HFFc6 (cell line): ENCODE measurements around the gene TNNI3. TPM values are rescaled to one million over a fixed set of nuclear protein-coding genes. Genes with fewer than 3 reads are reported as not detected.

Source experiments
- DNase-seq: peaks from one replicate; pipeline ENCODE4 v3.0.0-alpha.2; 2018
- H3K27ac Mint-ChIP-seq: 2 replicates; pipeline ENCODE4 v1.8.0; 2020; ENCODE audit warnings: mild to moderate bottlenecking, mixed read lengths
- H3K27me3 Mint-ChIP-seq: 2 replicates; pipeline ENCODE4 v1.8.0; 2021; ENCODE audit warnings: mild to moderate bottlenecking, moderate library complexity, mixed read lengths; ENCODE audit not compliant: insufficient read depth
- H3K36me3 Mint-ChIP-seq: 2 replicates; pipeline ENCODE4 v1.8.0; 2021; ENCODE audit warnings: low read depth, mixed read lengths
- H3K4me1 Mint-ChIP-seq: 2 replicates; pipeline ENCODE4 v1.8.0; 2020; ENCODE audit warnings: low read depth, mixed read lengths
- H3K4me3 Mint-ChIP-seq: 2 replicates; pipeline ENCODE4 v1.8.0; 2020; ENCODE audit warnings: mild to moderate bottlenecking, moderate library complexity, mixed read lengths
- H3K9me3 Mint-ChIP-seq: 2 replicates; pipeline ENCODE4 v1.8.0; 2020; ENCODE audit warnings: mild to moderate bottlenecking, mixed read lengths
- CTCF ChIP-seq: fragments of 200-600 bp; sonication (generic); IDR thresholded peaks from 2 replicates; pipeline ENCODE4 v1.5.0; 2021; ENCODE audit warnings: antibody characterized with exemption, mild to moderate bottlenecking
- total RNA-seq, 6 experiments: library from RNA; stranded (reverse); fragmentation: NEBNext Ultra II Directional; extraction: Animal tissue kit (Norgen Biotek cat#: 25700); gene quantifications; 2 replicates in 1 of 6; 3 replicates in 5 of 6; pipeline ENCODE4 v1.2.3, GENCODE V29; 2021

TNNI3 gene
- total RNA-seq, 6 experiments from 2014 or later, result not detected

GRCh38 chr19:55146705-55147273, 10.7 kb downstream of the TNNI3 start:
- H3K36me3 Mint-ChIP-seq, result no peaks in the 10 kb centered on the region
- peaks cover 7% of the 10 kb centered on the region; the same call in 1 of the 2 replicates for H3K4me1 Mint-ChIP-seq
- H3K9me3 Mint-ChIP-seq, result no peaks in the 10 kb centered on the region
- no peak overlapping the region for H3K27ac Mint-ChIP-seq
- no peak overlapping the region for H3K4me3 Mint-ChIP-seq
- no peak for DNase-seq
- H3K27me3 Mint-ChIP-seq, result peaks cover 30% of the 10 kb centered on the region
- TF ChIP-seq CTCF, result no peak

- DNase-seq, result no peak
- Mint-ChIP-seq H3K9me3 (no peaks in the 10 kb centered on the region), H3K4me1 (peaks cover 9% of the 10 kb centered on the region), H3K4me3 (no peak overlapping the region), H3K27me3 (peaks cover 30% of the 10 kb centered on the region), H3K36me3 (no peaks in the 10 kb centered on the region), H3K27ac (no peak overlapping the region)
- peak; percentile 71 for TF ChIP-seq CTCF
These were observed 11.3 kb downstream of the TNNI3 start for GRCh38 chr19:55146078-55146704.

- Mint-ChIP-seq H3K27me3 (peaks cover 27% of the 10 kb centered on the region), H3K9me3 (no peaks in the 10 kb centered on the region), H3K4me1 (peaks cover 12% of the 10 kb centered on the region), H3K27ac (no peak overlapping the region), H3K4me3 (no peak overlapping the region), H3K36me3 (no peaks in the 10 kb centered on the region)
- DNase-seq, result no peak
- no peak for TF ChIP-seq CTCF
These were observed 12.3 kb downstream of the TNNI3 start for GRCh38 chr19:55145232-55145631.

- H3K36me3 Mint-ChIP-seq, result no peaks in the 10 kb centered on the region
- DNase-seq, result no peak
- no peak overlapping the region for H3K27ac Mint-ChIP-seq
- no peaks in the 10 kb centered on the region for H3K9me3 Mint-ChIP-seq
- TF ChIP-seq CTCF, result no peak
- no peak overlapping the region for H3K4me3 Mint-ChIP-seq
- peaks cover 9% of the 10 kb centered on the region for H3K27me3 Mint-ChIP-seq
- peaks cover 5% of the 10 kb centered on the region for H3K4me1 Mint-ChIP-seq
These were observed 15.8 kb downstream of the TNNI3 start for GRCh38 chr19:55141696-55142095.

- Mint-ChIP-seq H3K36me3 (no peaks in the 10 kb centered on the region), H3K9me3 (no peaks in the 10 kb centered on the region), H3K4me1 (peaks cover 5% of the 10 kb centered on the region), H3K4me3 (no peak overlapping the region), H3K27me3 (peaks cover 8% of the 10 kb centered on the region), H3K27ac (no peak overlapping the region)
- no peak for DNase-seq
- no peak for TF ChIP-seq CTCF
These were observed 19.6 kb downstream of the TNNI3 start for GRCh38 chr19:55137915-55138314.
